ENCODE measurements around the gene ZBTB7C.

The ZBTB7C gene

GRCh38 chr18:48428475-48429177, 19.4 kb upstream of the ZBTB7C start:
- TF ChIP-seq ZIC2 (tag by site-specific recombination; IDR thresholded peaks at IDR 0.05) (no peak), GLIS2 (tag by site-specific recombination; IDR thresholded peaks at IDR 0.05) (no peak), ZNF600 (tag by site-specific recombination; IDR thresholded peaks at IDR 0.05) (no peak), ZNF292 (tag by site-specific recombination; IDR thresholded peaks at IDR 0.05; ENCODE audit: borderline replicate concordance, low read depth) (no peak), ZNF501 (tag by site-specific recombination; IDR thresholded peaks at IDR 0.05) (no peak), ZBTB17 (tag by site-specific recombination; IDR thresholded peaks at IDR 0.05) (no peak), EGR2 (tag by site-specific recombination; IDR thresholded peaks at IDR 0.05; ENCODE audit: low read depth) (peak; percentile 86), TCF7L2 (IDR thresholded peaks at IDR 0.05; ENCODE audit: borderline replicate concordance, low read depth, low read length) (no peak), TRIM28 (IDR thresholded peaks at IDR 0.05; ENCODE audit: borderline replicate concordance, low read length) (no peak), ZNF514 (tag by site-specific recombination; IDR thresholded peaks at IDR 0.05) (no peak), ZNF121 (tag by site-specific recombination; IDR thresholded peaks at IDR 0.05) (no peak), ZNF76 (tag by site-specific recombination; IDR thresholded peaks at IDR 0.05; ENCODE audit: borderline replicate concordance, low read depth) (no peak), ZNF26 (tag by site-specific recombination; IDR thresholded peaks at IDR 0.05) (no peak), ZNF677 (tag by site-specific recombination; IDR thresholded peaks at IDR 0.05) (no peak), ZFHX2 (tag by site-specific recombination; conservative IDR thresholded peaks at IDR 0.05) (peak; percentile 82), ZNF2 (tag by site-specific recombination; IDR thresholded peaks at IDR 0.05) (no peak), SP2 (tag by site-specific recombination; IDR thresholded peaks at IDR 0.05) (no peak), KLF1 (tag by site-specific recombination; IDR thresholded peaks at IDR 0.05) (peak; percentile 34; the same call in 1 of the 2 replicates), ZNF530 (tag by site-specific recombination; IDR thresholded peaks at IDR 0.05; ENCODE audit: low read depth) (no peak)
- POLR2A ChIA-PET, result no interaction called here
- Histone ChIP-seq H3K27ac (ENCODE audit: extremely low read depth, low read depth, low read length) (no peak overlapping the region), H3K36me3 (ENCODE audit: control insufficient read depth in 2 of 2, insufficient read depth in 1 of 2, low read length in 2 of 2) (no peaks in the 10 kb centered on the region), H3K4me1 (ENCODE audit: control insufficient read depth, insufficient read depth, low read length) (no peaks in the 10 kb centered on the region), H3K9me3 (ENCODE audit: control insufficient read depth, insufficient read depth, low read depth, low read length) (no peaks in the 10 kb centered on the region), H3K4me3 (ENCODE audit: low read depth, low read length) (no peak overlapping the region)
- CTCF ChIA-PET, result interaction anchor here (0.6 to 1.6 kb wide), 7 partner anchors 8 to 243 kb away, joined by 3 to 11 read pairs (median 3); no protein-coding TSS in a partner anchor

GRCh38 chr18:48422947-48423378, 13.8 kb upstream of the ZBTB7C start:
- Histone ChIP-seq H3K27ac (ENCODE audit: extremely low read depth, low read depth, low read length) (no peak overlapping the region), H3K4me3 (ENCODE audit: low read depth, low read length) (peak overlapping the region; percentile 13), H3K4me1 (ENCODE audit: control insufficient read depth, insufficient read depth, low read length) (peaks cover 2% of the 10 kb centered on the region; the same call in 1 of the 2 replicates), H3K9me3 (ENCODE audit: control insufficient read depth, insufficient read depth, low read depth, low read length) (no peaks in the 10 kb centered on the region), H3K36me3 (ENCODE audit: control insufficient read depth in 2 of 2, insufficient read depth in 1 of 2, low read length in 2 of 2) (no peaks in the 10 kb centered on the region)
- POLR2A ChIA-PET, result no interaction called here
- CTCF ChIA-PET, result interaction anchor here (0.6 to 1.9 kb wide), 7 partner anchors 11 to 390 kb away, joined by 3 to 6 read pairs (median 4); no protein-coding TSS in a partner anchor
- no peak for TF ChIP-seq ZBTB8A (tag by site-specific recombination; IDR thresholded peaks at IDR 0.05)
- TF ChIP-seq GLIS1 (tag by site-specific recombination; IDR thresholded peaks at IDR 0.05), result no peak
- no peak for TF ChIP-seq ZBTB20 (tag by site-specific recombination; IDR thresholded peaks at IDR 0.05)
- no peak for TF ChIP-seq ZNF324 (tag by site-specific recombination; IDR thresholded peaks at IDR 0.05)
- TF ChIP-seq ZNF266 (tag by site-specific recombination; IDR thresholded peaks at IDR 0.05; ENCODE audit: low read depth), result no peak
- peak; percentile 98 for TF ChIP-seq ZFHX2 (tag by site-specific recombination; conservative IDR thresholded peaks at IDR 0.05)
- TF ChIP-seq OSR2 (tag by site-specific recombination; IDR thresholded peaks at IDR 0.05), result no peak
- no peak for TF ChIP-seq ZBTB48 (tag by site-specific recombination; IDR thresholded peaks at IDR 0.05)
- no peak for TF ChIP-seq ZNF707 (tag by site-specific recombination; IDR thresholded peaks at IDR 0.05)
- TF ChIP-seq GLIS2 (tag by site-specific recombination; IDR thresholded peaks at IDR 0.05), result peak; percentile 40; the same call in 1 of the 2 replicates
- no peak for TF ChIP-seq ELK4 (IDR thresholded peaks at IDR 0.05; ENCODE audit: borderline replicate concordance, low read depth, low read length)
- 0 out of 2 replicates have a peak, but pooled peaks have one; percentile 32 for TF ChIP-seq ZXDB (tag by site-specific recombination; IDR thresholded peaks at IDR 0.05)
- peak; percentile 100 for TF ChIP-seq KLF1 (tag by site-specific recombination; IDR thresholded peaks at IDR 0.05)
- no peak for TF ChIP-seq YY1 (tag by site-specific recombination; IDR thresholded peaks at IDR 0.05)
- TF ChIP-seq ZNF791 (tag by site-specific recombination; IDR thresholded peaks at IDR 0.05), result no peak
- peak; percentile 90 for TF ChIP-seq ZNF335 (tag by site-specific recombination; conservative IDR thresholded peaks at IDR 0.05)
- peak; percentile 48; the same call in 1 of the 2 replicates for TF ChIP-seq SP7 (tag by site-specific recombination; IDR thresholded peaks at IDR 0.05)
